Measurements from ENCODE around the gene FRMD1.

Gene FRMD1

DNA sequence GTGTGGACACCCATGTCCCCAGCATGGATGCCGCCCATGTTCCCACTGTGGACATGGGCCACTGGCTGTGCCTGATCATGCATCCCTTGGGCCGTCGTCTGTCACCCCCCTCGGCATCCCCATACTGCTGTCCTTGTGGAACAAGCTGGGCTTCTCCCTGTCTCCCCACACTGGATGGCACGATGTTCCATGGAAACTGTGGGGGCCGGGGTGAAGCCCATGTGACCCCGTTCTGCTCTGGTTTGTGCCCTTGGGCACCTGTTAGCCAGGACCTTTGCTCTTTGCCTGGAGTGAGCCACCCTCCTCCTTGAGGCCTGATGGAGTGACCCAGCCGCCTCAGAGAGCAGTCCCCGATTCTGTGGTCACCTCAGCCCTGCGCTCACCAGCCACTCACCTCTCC lies 7.6 kb upstream of the FRMD1 start:
- H3K36me3 ChIP-seq (ENCODE audit: low read depth): no peaks in the 10 kb centered on the region
- H3K4me1 ChIP-seq (ENCODE audit: insufficient read depth, poor library complexity, severe bottlenecking): no peaks in the 10 kb centered on the region
- no peak overlapping the region for H3K27ac ChIP-seq (ENCODE audit: poor library complexity, severe bottlenecking)
- TF ChIP-seq, protein P1, sequence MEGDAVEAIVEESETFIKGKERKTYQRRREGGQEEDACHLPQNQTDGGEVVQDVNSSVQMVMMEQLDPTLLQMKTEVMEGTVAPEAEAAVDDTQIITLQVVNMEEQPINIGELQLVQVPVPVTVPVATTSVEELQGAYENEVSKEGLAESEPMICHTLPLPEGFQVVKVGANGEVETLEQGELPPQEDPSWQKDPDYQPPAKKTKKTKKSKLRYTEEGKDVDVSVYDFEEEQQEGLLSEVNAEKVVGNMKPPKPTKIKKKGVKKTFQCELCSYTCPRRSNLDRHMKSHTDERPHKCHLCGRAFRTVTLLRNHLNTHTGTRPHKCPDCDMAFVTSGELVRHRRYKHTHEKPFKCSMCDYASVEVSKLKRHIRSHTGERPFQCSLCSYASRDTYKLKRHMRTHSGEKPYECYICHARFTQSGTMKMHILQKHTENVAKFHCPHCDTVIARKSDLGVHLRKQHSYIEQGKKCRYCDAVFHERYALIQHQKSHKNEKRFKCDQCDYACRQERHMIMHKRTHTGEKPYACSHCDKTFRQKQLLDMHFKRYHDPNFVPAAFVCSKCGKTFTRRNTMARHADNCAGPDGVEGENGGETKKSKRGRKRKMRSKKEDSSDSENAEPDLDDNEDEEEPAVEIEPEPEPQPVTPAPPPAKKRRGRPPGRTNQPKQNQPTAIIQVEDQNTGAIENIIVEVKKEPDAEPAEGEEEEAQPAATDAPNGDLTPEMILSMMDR (IDR thresholded peaks at IDR 0.05; ENCODE audit: poor library complexity, severe bottlenecking): no peak
- ATAC-seq (ENCODE audit: low read depth) (no peak), DNase-seq (ENCODE audit: low spot score) (no peak)
- H3K27me3 ChIP-seq (ENCODE audit: insufficient read depth, poor library complexity, severe bottlenecking): no peaks in the 10 kb centered on the region
- no peak overlapping the region for H3K4me3 ChIP-seq (ENCODE audit: severe bottlenecking)
- H3K9me3 ChIP-seq (ENCODE audit: severe bottlenecking): no peaks in the 10 kb centered on the region

DNA sequence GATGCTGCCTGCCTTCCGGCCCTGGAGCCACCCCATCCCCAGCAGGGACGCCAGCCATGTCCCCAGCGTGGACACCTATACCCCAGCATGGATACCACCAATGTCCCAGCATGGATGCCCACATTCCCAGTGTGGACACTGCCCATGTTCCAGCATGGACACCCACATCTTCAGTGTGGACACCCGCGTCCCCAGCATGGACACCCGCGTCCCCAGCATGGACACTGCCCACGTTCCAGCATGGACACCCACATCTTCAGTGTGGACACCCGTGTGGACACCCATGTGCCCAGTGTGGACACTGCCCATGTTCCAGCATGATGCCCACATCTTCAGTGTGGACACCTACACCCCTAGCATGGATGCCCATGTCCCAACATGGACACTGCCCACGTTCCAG lies 7.1 kb upstream of the FRMD1 start:
- DNase-seq (ENCODE audit: low spot score) (no peak), ATAC-seq (ENCODE audit: low read depth) (no peak)
- no peak overlapping the region for H3K4me3 ChIP-seq (ENCODE audit: severe bottlenecking)
- TF ChIP-seq, protein P1 (IDR thresholded peaks at IDR 0.05; ENCODE audit: poor library complexity, severe bottlenecking): no peak
- no peaks in the 10 kb centered on the region for H3K36me3 ChIP-seq (ENCODE audit: low read depth)
- no peaks in the 10 kb centered on the region for H3K9me3 ChIP-seq (ENCODE audit: severe bottlenecking)
- no peaks in the 10 kb centered on the region for H3K4me1 ChIP-seq (ENCODE audit: insufficient read depth, poor library complexity, severe bottlenecking)
- no peaks in the 10 kb centered on the region for H3K27me3 ChIP-seq (ENCODE audit: insufficient read depth, poor library complexity, severe bottlenecking)
- H3K27ac ChIP-seq (ENCODE audit: poor library complexity, severe bottlenecking): no peak overlapping the region

DNA sequence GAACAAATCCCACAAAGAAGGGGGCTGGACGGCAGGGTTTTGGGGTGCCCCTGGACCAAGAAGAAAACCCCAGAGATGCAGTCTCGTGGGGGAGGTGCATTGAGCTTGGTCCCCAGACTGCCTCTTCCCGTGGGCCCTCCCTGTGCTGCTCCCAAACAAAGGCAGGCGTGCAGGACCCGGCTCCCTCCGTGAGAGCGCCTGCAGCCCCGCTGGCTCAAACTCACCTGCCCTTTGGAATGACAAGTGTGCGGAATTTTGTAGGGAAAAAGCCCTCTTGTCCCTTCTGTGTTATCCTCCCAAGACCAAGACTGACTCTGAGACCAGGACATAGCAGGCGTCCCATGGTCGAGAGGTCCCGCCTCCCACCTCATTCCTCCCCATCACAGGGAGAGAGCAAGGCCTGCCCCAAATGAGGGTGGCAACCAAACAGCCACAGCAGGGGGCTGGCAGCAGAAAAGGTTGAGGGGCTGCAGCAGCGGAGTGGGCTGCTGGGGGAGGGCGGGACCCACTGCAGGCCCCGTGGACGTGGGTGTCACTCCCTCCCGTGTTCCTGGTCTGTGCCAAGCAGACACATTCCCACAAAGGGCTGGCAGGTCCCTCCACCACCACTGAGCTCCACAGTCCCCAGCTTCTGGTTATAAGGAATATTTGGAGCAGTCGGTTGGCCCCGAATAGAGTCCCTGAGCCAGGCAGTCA lies 5.6 kb upstream of the FRMD1 start:
- no peak overlapping the region for H3K4me3 ChIP-seq (ENCODE audit: severe bottlenecking)
- no peaks in the 10 kb centered on the region for H3K4me1 ChIP-seq (ENCODE audit: insufficient read depth, poor library complexity, severe bottlenecking)
- no peaks in the 10 kb centered on the region for H3K9me3 ChIP-seq (ENCODE audit: severe bottlenecking)
- no peaks in the 10 kb centered on the region for H3K27me3 ChIP-seq (ENCODE audit: insufficient read depth, poor library complexity, severe bottlenecking)
- H3K36me3 ChIP-seq (ENCODE audit: low read depth): no peaks in the 10 kb centered on the region
- no peak overlapping the region for H3K27ac ChIP-seq (ENCODE audit: poor library complexity, severe bottlenecking)
- no peak for ATAC-seq (ENCODE audit: low read depth)
- TF ChIP-seq, protein P1 (IDR thresholded peaks at IDR 0.05; ENCODE audit: poor library complexity, severe bottlenecking): no peak
- DNase-seq (ENCODE audit: low spot score): no peak

DNA sequence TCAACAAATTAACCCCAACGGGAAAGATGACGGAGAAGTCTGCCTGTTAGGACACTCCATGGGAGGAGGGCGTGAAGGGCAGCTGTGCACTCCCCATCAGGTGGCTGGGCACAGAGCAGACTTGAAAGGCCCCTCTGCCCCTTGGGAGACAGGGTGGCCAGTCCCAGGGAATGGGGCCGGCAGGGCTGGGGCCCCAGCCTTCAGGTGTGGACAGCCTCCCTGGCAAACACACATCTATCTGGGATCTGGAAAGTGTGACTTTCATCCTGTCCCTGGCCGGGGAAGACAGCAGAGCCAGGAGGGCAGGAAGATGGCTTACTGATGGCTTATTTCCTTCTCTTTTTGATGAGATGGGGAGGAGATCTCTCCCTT lies 4.5 kb upstream of the FRMD1 start:
- H3K9me3 ChIP-seq (ENCODE audit: severe bottlenecking): no peaks in the 10 kb centered on the region
- DNase-seq (ENCODE audit: low spot score): no peak
- TF ChIP-seq, protein P1 (IDR thresholded peaks at IDR 0.05; ENCODE audit: poor library complexity, severe bottlenecking): no peak
- no peak overlapping the region for H3K4me3 ChIP-seq (ENCODE audit: severe bottlenecking)
- ATAC-seq (ENCODE audit: low read depth): no peak
- H3K27me3 ChIP-seq (ENCODE audit: insufficient read depth, poor library complexity, severe bottlenecking): no peaks in the 10 kb centered on the region
- H3K27ac ChIP-seq (ENCODE audit: poor library complexity, severe bottlenecking): no peak overlapping the region
- no peaks in the 10 kb centered on the region for H3K4me1 ChIP-seq (ENCODE audit: insufficient read depth, poor library complexity, severe bottlenecking)
- H3K36me3 ChIP-seq (ENCODE audit: low read depth): no peaks in the 10 kb centered on the region

DNA sequence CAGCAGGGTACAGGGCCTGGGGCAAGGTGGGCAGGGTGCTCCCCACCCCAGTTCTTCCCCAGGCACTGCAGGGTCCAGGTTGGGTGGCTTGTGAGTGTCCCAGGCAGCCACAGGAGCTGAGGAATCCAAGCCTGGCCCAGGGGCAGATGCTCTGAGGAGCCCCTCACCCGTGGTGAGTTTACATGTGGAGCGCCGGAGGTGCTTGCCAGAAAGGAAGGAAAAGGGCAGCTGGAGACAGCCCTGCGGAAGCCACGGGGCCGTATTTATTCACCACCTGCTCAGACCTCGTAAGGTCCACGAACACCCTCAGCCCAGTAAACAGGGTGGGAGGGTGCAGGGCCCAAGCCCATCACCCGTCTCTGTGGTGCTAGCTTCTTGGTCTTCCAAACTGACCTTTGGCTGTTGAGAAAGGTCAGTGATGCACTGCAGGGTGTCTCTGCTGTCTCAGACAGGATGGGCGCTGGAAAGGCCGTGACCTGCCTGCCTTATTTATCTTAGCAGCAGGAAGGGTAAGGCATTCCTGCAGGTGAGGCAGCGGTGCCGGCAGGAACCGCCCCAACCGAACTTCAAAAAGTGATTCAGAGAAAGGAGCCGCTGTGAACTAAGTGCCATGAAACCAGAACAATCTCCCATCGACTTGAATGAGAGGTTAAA lies 4.0 kb upstream of the FRMD1 start:
- no peak overlapping the region for H3K4me3 ChIP-seq (ENCODE audit: severe bottlenecking)
- no peak for ATAC-seq (ENCODE audit: low read depth)
- H3K4me1 ChIP-seq (ENCODE audit: insufficient read depth, poor library complexity, severe bottlenecking): no peaks in the 10 kb centered on the region
- no peak for DNase-seq (ENCODE audit: low spot score)
- no peaks in the 10 kb centered on the region for H3K36me3 ChIP-seq (ENCODE audit: low read depth)
- TF ChIP-seq, protein P1 (IDR thresholded peaks at IDR 0.05; ENCODE audit: poor library complexity, severe bottlenecking): no peak
- H3K27ac ChIP-seq (ENCODE audit: poor library complexity, severe bottlenecking): no peak overlapping the region
- no peaks in the 10 kb centered on the region for H3K9me3 ChIP-seq (ENCODE audit: severe bottlenecking)
- no peaks in the 10 kb centered on the region for H3K27me3 ChIP-seq (ENCODE audit: insufficient read depth, poor library complexity, severe bottlenecking)

Measured in RWPE2 (cell line).